HepG2 (cell line): ENCODE results near the gene MMP28. TPM values are rescaled to one million over a fixed set of nuclear protein-coding genes. Genes with fewer than 3 reads are reported as not detected.
A peak's percentile ranks its signal among the peaks of the same experiment; 100 is the strongest.

ENCODE experiments used
- AGO2 ChIP-seq: fragments of 200-400 bp; formaldehyde crosslinking; optimal IDR thresholded peaks from 2 replicates; pipeline ENCODE3; 2017; ENCODE audit warnings: mild to moderate bottlenecking, low read depth, low read length, moderate library complexity
- CEBPG ChIP-seq: IDR thresholded peaks from 2 replicates; pipeline ENCODE4 v1.6.1; 2016
- FOXO1 ChIP-seq: sonication (generic); formaldehyde crosslinking; IDR thresholded peaks from 2 replicates; pipeline ENCODE4 v1.4.0; 2020; ENCODE audit warnings: missing genetic modification reagents
- GATAD1 ChIP-seq: IDR thresholded peaks from 2 replicates; pipeline ENCODE4 v1.6.1; 2016; ENCODE audit warnings: missing genetic modification reagents, missing compliant biosample characterization
- HMG20B ChIP-seq: conservative IDR thresholded peaks from 2 replicates; pipeline ENCODE4 v1.6.1; 2016; ENCODE audit warnings: missing genetic modification reagents, missing compliant biosample characterization
- IRF1 ChIP-seq: sonication (generic); formaldehyde crosslinking; IDR thresholded peaks from 2 replicates; pipeline ENCODE4 v1.4.0; 2020; ENCODE audit warnings: low read depth, mild to moderate bottlenecking, missing genetic modification reagents
- IRF9 ChIP-seq: sonication (generic); formaldehyde crosslinking; IDR thresholded peaks from 2 replicates; pipeline ENCODE4 v1.8.0; 2022; ENCODE audit warnings: missing genetic modification reagents, mild to moderate bottlenecking, borderline replicate concordance
- PHF8 ChIP-seq: sonication (generic); formaldehyde crosslinking; IDR thresholded peaks from 2 replicates; pipeline ENCODE4 v1.5.0; 2020; ENCODE audit warnings: missing genetic modification reagents
- POLR2G ChIP-seq: fragments of 200-400 bp; formaldehyde crosslinking; IDR thresholded peaks from 2 replicates; pipeline ENCODE4 v1.6.1; 2018; ENCODE audit warnings: mild to moderate bottlenecking, low read depth, low read length, moderate library complexity
- RERE ChIP-seq: IDR thresholded peaks from 2 replicates; pipeline ENCODE4 v1.6.1; 2016; ENCODE audit warnings: low read depth, missing genetic modification reagents, missing compliant biosample characterization
- SALL1 ChIP-seq: sonication (generic); formaldehyde crosslinking; IDR thresholded peaks from 2 replicates; pipeline ENCODE4 v1.8.0; 2022; ENCODE audit warnings: mild to moderate bottlenecking, missing genetic modification reagents
- SIX1 ChIP-seq: sonication (generic); formaldehyde crosslinking; IDR thresholded peaks from 2 replicates; pipeline ENCODE4 v1.4.0; 2020; ENCODE audit warnings: missing genetic modification reagents, borderline replicate concordance
- SP1 ChIP-seq, 2 experiments: fragments of 450-650 bp in 1 of 2; sonication (generic) in 1 of 2; formaldehyde crosslinking in 1 of 2; IDR thresholded peaks; 2 replicates each; pipeline versions ENCODE4 v1.4.0 to v1.6.1; 2016 to 2020; ENCODE audit warnings: missing genetic modification reagents in 1 of 2
- THRA ChIP-seq: sonication (generic); formaldehyde crosslinking; IDR thresholded peaks from 2 replicates; pipeline ENCODE4 v1.4.0; 2020; ENCODE audit warnings: missing genetic modification reagents, borderline replicate concordance
- ZBTB42 ChIP-seq: sonication (generic); formaldehyde crosslinking; IDR thresholded peaks from 2 replicates; pipeline ENCODE4 v1.5.0; 2020; ENCODE audit warnings: mild to moderate bottlenecking, missing genetic modification reagents
- ZBTB8A ChIP-seq: sonication (generic); formaldehyde crosslinking; IDR thresholded peaks from 2 replicates; pipeline ENCODE4 v1.4.0; 2020; ENCODE audit warnings: mild to moderate bottlenecking, low read depth, missing genetic modification reagents, borderline replicate concordance
- ZNF350 ChIP-seq: sonication (generic); formaldehyde crosslinking; IDR thresholded peaks from 2 replicates; pipeline ENCODE4 v1.4.0; 2020; ENCODE audit warnings: mild to moderate bottlenecking, low read depth, missing genetic modification reagents, borderline replicate concordance
- ZNF451 ChIP-seq: sonication (generic); formaldehyde crosslinking; IDR thresholded peaks from 2 replicates; pipeline ENCODE4 v1.5.0; 2020; ENCODE audit warnings: mild to moderate bottlenecking, missing genetic modification reagents
- ZNF749 ChIP-seq: sonication (generic); formaldehyde crosslinking; IDR thresholded peaks from 2 replicates; pipeline ENCODE4 v1.8.0; 2022; ENCODE audit warnings: mild to moderate bottlenecking, missing genetic modification reagents, moderate library complexity, borderline replicate concordance
- ZNF776 ChIP-seq: sonication (generic); formaldehyde crosslinking; IDR thresholded peaks from 2 replicates; pipeline ENCODE4 v1.4.0; 2020; ENCODE audit warnings: mild to moderate bottlenecking, missing genetic modification reagents
- polyA plus RNA-seq, 8 experiments: library from polyadenylated mRNA; depleted of rRNA in 3 of 8; stranded (reverse) in 7 of 8; unstranded in 1 of 8; fragments of >200 nt; fragmentation: Illumina TruSeq in 4 of 8; extraction: Trizol in 4 of 8; gene quantifications; 2 replicates each; pipeline versions ENCODE4 v1.2.1 to v1.2.3, GENCODE V29; 2011 to 2016; ENCODE audit warnings: low read depth in 4 of 8, missing spikeins in 1 of 8, mixed read lengths in 1 of 8; ENCODE audit not compliant: insufficient read depth in 1 of 8
- total RNA-seq, 5 experiments: library from RNA; depleted of rRNA; stranded (reverse); fragments of >200 nt; fragmentation: Illumina TruSeq; extraction: Trizol; gene quantifications; 2 replicates each; pipeline ENCODE4 v1.2.3, GENCODE V29; 2016; ENCODE audit warnings: low read depth in 1 of 5

MMP28 gene
- total and polyA plus RNA-seq, 2 of the 13 experiments (the other 11 are each of a cell fraction or from before 2014, with no cell fraction given), result not detected

GRCh38 chr17:35808962-35809854 is 13.8 kb upstream of the MMP28 start, which contains the start of gene TAF15 (continued):
- TF ChIP-seq IRF1 (no peak), HMG20B (CRISPR knock-in tag) (peak; percentile 19; the same call in 1 of the 2 replicates), ZNF776 (no peak), THRA (CRISPR knock-in tag) (peak; percentile 26; the same call in 1 of the 2 replicates), ZNF350 (peak; percentile 84; the same call in 1 of the 2 replicates), SIX1 (CRISPR knock-in tag) (no peak), CEBPG (CRISPR knock-in tag) (no peak; the same call in none of the 2 replicates), ZBTB8A (no peak), PHF8 (peak; percentile 99), POLR2G (peak; percentile 99), RERE (no peak), ZBTB42 (CRISPR knock-in tag) (peak; percentile 86; the same call in 1 of the 2 replicates), AGO2 (peak; percentile 92), FOXO1 (CRISPR knock-in tag) (peak; percentile 51; the same call in 1 of the 2 replicates), SALL1 (peak; percentile 86), GATAD1 (CRISPR knock-in tag) (peak; percentile 70), IRF9 (peak; percentile 73; the same call in 1 of the 2 replicates), SP1 (IDR thresholded peaks at IDR 0.05) (no peak), SP1 (CRISPR knock-in tag; IDR thresholded peaks at IDR 0.05) (peak; percentile 22), ZNF451 (CRISPR knock-in tag) (no peak; the same call in 1 of the 2 replicates), ZNF749 (CRISPR knock-in tag) (0 out of 2 replicates have a peak, but pooled peaks have one; percentile 19)
